ENCODE measurements around the gene SLC7A9.
"Not testable (repeated sequence)": the region's sequence is repeated elsewhere in the genome, so short reads cannot be mapped to it uniquely, and the experiment has no call there.

Gene SLC7A9

GRCh38 chr19:32787161-32787813 lies 82.3 kb downstream of the SLC7A9 start:
- DNase-seq = not testable (repeated sequence)

GRCh38 chr19:32782089-32782488 lies 87.5 kb downstream of the SLC7A9 start:
- DNase-seq = not testable (repeated sequence)

- DNase-seq = no peak
Observed at GRCh38 chr19:32781280-32781679, 88.3 kb downstream of the SLC7A9 start.

Data from DMS79 (cell line).